Immature natural killer cell (primary cell): ENCODE measurements around the gene HSD3B7. TPM values are rescaled to one million over a fixed set of nuclear protein-coding genes. Genes with fewer than 3 reads are reported as not detected.

ENCODE experiments used
- DNase-seq, 3 donors: peaks; one replicate each; pipeline ENCODE4 v3.0.0; 2022; ENCODE audit warnings: mixed read lengths in 1 of 3
- H3K27ac Mint-ChIP-seq, 6 donors: one replicate each; pipeline ENCODE4 v1.8.0; 2020; ENCODE audit warnings: mixed read lengths in 6 of 6, mild to moderate bottlenecking in 5 of 6, inconsistent platforms in 4 of 6, moderate library complexity in 3 of 6
- H3K27me3 Mint-ChIP-seq, 3 donors: one replicate each; pipeline ENCODE4 v1.8.0; 2020 to 2021; ENCODE audit warnings: low read depth in 3 of 3, mild to moderate bottlenecking in 3 of 3, mixed read lengths in 3 of 3, moderate library complexity in 3 of 3, inconsistent platforms in 1 of 3
- H3K36me3 Mint-ChIP-seq, 3 donors: one replicate each; pipeline ENCODE4 v1.8.0; 2020; ENCODE audit warnings: mixed read lengths in 3 of 3, inconsistent platforms in 2 of 3, mild to moderate bottlenecking in 2 of 3
- H3K4me1 Mint-ChIP-seq, 2 donors: one replicate each; pipeline ENCODE4 v1.8.0; 2020; ENCODE audit warnings: inconsistent platforms in 2 of 2, mild to moderate bottlenecking in 2 of 2, mixed read lengths in 2 of 2, moderate library complexity in 1 of 2
- H3K4me3 Mint-ChIP-seq, 5 donors: one replicate each; pipeline ENCODE4 v1.8.0; 2020; ENCODE audit warnings: mild to moderate bottlenecking in 5 of 5, mixed read lengths in 5 of 5, inconsistent platforms in 3 of 5, moderate library complexity in 3 of 5
- H3K9me3 Mint-ChIP-seq, 6 donors: one replicate each; pipeline ENCODE4 v1.8.0; 2020; ENCODE audit warnings: mild to moderate bottlenecking in 6 of 6, mixed read lengths in 6 of 6, inconsistent platforms in 4 of 6, moderate library complexity in 3 of 6
- polyA plus RNA-seq, 3 donors: library from polyadenylated mRNA; unstranded; fragments of 300-500 nt; fragmentation: Illumina TruSeq; gene quantifications; one replicate each; pipeline ENCODE4 v1.2.3, GENCODE V29; 2021

The HSD3B7 gene
- polyA plus RNA-seq, 3 donors from 2014 or later = not detected

DNA sequence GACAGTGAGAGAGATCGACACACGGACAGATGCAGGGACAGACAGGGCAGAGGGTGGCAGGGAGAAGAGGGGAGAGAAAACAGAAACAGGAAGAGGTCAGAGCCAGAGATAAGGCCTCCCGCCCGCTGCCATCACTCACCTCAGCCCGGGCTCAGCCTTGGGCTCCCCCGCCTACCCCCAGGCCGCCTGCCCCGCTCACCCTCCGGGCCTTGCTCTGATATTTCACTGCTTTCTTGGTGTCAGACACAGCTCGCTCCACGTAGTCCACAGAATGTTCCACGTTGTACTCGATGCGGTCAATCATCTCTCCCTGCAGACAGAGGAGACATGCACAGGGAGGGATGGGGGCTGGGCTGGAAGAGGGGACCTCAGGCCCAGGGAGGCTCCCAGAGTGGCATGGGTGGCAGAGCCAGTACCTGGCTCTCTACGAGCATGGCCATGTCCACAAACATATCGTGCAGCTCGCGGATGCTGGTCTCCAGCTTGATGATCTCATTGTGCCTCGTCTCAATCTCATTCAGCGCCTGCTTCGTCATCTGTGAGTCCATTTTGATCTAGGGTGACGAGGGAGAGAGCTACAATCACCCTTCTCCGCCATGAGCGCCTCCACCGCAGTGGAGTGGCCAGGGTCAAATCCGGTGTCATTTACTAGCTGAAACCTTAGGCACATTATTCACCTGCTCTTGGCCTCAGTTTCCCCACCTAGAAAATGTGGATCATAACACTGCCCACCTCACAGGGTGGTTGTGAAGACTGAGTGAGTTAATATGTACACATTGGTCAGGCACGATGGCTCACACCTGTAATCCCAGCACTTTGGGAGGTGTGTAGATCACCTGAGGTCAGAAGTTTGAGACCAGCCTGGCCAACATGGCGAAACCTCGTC is 8.2 kb downstream of the HSD3B7 start:
- Mint-ChIP-seq H3K27me3 (peaks cover 3 to 6% (median 4%) of the 10 kb centered on the region in 3 donors), H3K9me3 (no peaks in the 10 kb centered on the region), H3K27ac (no peak overlapping the region), H3K4me3 (peak overlapping the region in 1 of 5 donors; percentile 27), H3K36me3 (no peaks in the 10 kb centered on the region), H3K4me1 (peaks cover 4 to 7% of the 10 kb centered on the region in 2 donors)
- no peak for DNase-seq

DNA sequence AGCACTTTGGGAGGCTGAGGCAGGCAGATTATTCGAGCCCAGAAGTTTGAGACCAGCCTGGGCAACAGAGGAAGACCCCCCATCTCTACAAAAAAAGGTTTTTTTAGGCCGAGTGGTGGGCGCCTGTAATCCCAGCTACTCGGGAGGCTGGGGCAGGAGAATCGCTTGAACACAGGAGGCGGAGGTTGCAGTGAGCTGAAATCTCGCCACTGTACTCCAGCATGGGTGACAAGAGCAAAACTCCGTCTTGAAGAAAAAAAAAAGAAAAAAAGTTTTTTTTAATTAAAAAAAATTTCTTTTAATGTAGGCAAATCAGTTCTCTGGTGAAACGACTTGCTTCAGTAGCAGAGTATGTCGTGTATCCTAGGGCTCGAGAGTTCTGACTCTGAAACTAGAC is 10.9 kb downstream of the HSD3B7 start:
- H3K4me1 Mint-ChIP-seq = peaks cover 4 to 7% of the 10 kb centered on the region in 2 donors
- no peak for DNase-seq
- peak overlapping the region in 1 of 6 donors; percentile 41 for H3K27ac Mint-ChIP-seq
- no peaks in the 10 kb centered on the region for H3K9me3 Mint-ChIP-seq
- H3K27me3 Mint-ChIP-seq = peaks cover 3 to 6% (median 6%) of the 10 kb centered on the region in 3 donors
- H3K36me3 Mint-ChIP-seq = no peaks in the 10 kb centered on the region
- peak overlapping the region; percentile 47 to 72 (median 54) for H3K4me3 Mint-ChIP-seq

GRCh38 chr16:30996324-30996984 is 11.4 kb downstream of the HSD3B7 start:
- no peak for DNase-seq
- peaks cover 4 to 7% of the 10 kb centered on the region in 2 donors for H3K4me1 Mint-ChIP-seq
- H3K27ac Mint-ChIP-seq = peak overlapping the region in 2 of 6 donors; percentile 15 to 41
- H3K27me3 Mint-ChIP-seq = peaks cover 3 to 6% (median 6%) of the 10 kb centered on the region in 3 donors
- H3K4me3 Mint-ChIP-seq = peak overlapping the region; percentile 71 to 81 (median 74)
- no peaks in the 10 kb centered on the region for H3K9me3 Mint-ChIP-seq
- H3K36me3 Mint-ChIP-seq = no peaks in the 10 kb centered on the region

DNA sequence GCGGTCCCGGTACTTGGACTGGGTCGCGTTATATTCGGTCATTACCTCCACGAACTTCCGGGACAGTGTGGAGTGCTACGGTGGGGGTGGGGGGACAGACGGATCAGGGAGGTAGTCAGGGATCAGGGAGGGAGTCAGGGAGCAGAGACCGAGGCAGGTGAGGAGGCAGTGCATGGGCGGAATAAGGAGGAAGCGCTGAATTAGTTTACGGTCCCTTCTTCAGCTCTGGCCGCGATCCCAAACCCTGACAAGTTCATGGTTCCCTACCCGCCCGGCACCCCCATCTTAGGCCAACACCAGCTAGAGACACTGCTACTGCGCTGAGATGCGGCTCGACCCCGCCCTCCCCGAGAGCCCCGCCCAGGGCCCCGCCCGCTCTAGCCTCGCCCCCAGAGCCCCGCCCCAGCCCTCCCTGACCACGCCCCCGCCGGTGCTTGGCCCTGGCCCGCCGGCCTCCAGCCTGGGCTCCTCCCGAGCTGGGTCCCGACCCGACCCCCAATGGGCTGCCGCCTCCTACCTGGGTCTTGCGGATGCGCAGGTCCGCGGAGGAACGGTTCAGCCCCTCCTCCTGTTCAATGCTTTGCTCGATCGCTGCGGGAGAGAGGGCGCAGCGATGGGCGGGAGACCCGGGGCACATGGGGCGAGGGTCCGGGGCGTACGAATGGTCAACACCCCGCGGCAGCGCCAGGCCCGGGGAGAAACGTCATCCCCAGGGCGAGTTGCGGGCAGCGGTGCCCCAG is 12.1 kb downstream of the HSD3B7 start:
- H3K27ac Mint-ChIP-seq = peak overlapping the region in 3 of 6 donors; percentile 15 to 83 (median 35)
- peaks cover 4 to 7% of the 10 kb centered on the region in 2 donors for H3K4me1 Mint-ChIP-seq
- DNase-seq = peak; percentile 35 to 55 (median 50)
- H3K4me3 Mint-ChIP-seq = peak overlapping the region; percentile 71 to 81 (median 74)
- H3K27me3 Mint-ChIP-seq = peaks cover 4 to 8% (median 6%) of the 10 kb centered on the region in 3 donors
- no peaks in the 10 kb centered on the region for H3K36me3 Mint-ChIP-seq
- H3K9me3 Mint-ChIP-seq = no peaks in the 10 kb centered on the region

GRCh38 chr16:30997725-30998711 is 13.0 kb downstream of the HSD3B7 start:
- no peak for DNase-seq
- H3K36me3 Mint-ChIP-seq = no peaks in the 10 kb centered on the region
- peaks cover 4 to 8% (median 6%) of the 10 kb centered on the region in 3 donors for H3K27me3 Mint-ChIP-seq
- H3K9me3 Mint-ChIP-seq = no peaks in the 10 kb centered on the region
- H3K27ac Mint-ChIP-seq = no peak overlapping the region
- peak overlapping the region; percentile 58 to 75 (median 69) for H3K4me3 Mint-ChIP-seq
- peaks cover under 1 to 7% of the 10 kb centered on the region in 2 donors for H3K4me1 Mint-ChIP-seq

GRCh38 chr16:30998852-30999761 is 14.1 kb downstream of the HSD3B7 start:
- Mint-ChIP-seq H3K27me3 (peaks cover 3 to 12% (median 7%) of the 10 kb centered on the region in 3 donors), H3K4me1 (peaks cover 0 to 7% of the 10 kb centered on the region in 2 donors), H3K36me3 (no peaks in the 10 kb centered on the region), H3K4me3 (peak overlapping the region in 2 of 5 donors; percentile 2 to 4), H3K27ac (no peak overlapping the region), H3K9me3 (no peaks in the 10 kb centered on the region)
- no peak for DNase-seq

- no peak overlapping the region for H3K4me3 Mint-ChIP-seq
- H3K4me1 Mint-ChIP-seq = peaks cover 0 to 7% of the 10 kb centered on the region in 2 donors
- peaks cover 3 to 13% (median 7%) of the 10 kb centered on the region in 3 donors for H3K27me3 Mint-ChIP-seq
Measured at GRCh38 chr16:31000671-31001382, 15.8 kb downstream of the HSD3B7 start.

GRCh38 chr16:31001507-31002249 is 16.7 kb downstream of the HSD3B7 start:
- no peak overlapping the region for H3K27ac Mint-ChIP-seq
- peaks cover 0 to 4% of the 10 kb centered on the region in 2 donors for H3K4me1 Mint-ChIP-seq
- no peaks in the 10 kb centered on the region for H3K9me3 Mint-ChIP-seq
- no peak overlapping the region for H3K4me3 Mint-ChIP-seq
- H3K36me3 Mint-ChIP-seq = no peaks in the 10 kb centered on the region
- DNase-seq = no peak
- H3K27me3 Mint-ChIP-seq = peaks cover 3 to 9% (median 7%) of the 10 kb centered on the region in 3 donors

More at GRCh38 chr16:31000671-31001382, 15.8 kb downstream of the HSD3B7 start:
- Mint-ChIP-seq H3K9me3 (no peaks in the 10 kb centered on the region), H3K36me3 (no peaks in the 10 kb centered on the region), H3K27ac (no peak overlapping the region)
- DNase-seq = no peak

GRCh38 chr16:31002250-31002700 is 17.3 kb downstream of the HSD3B7 start:
- no peak overlapping the region for H3K4me3 Mint-ChIP-seq
- DNase-seq = no peak
- H3K27ac Mint-ChIP-seq = no peak overlapping the region
- H3K9me3 Mint-ChIP-seq = no peaks in the 10 kb centered on the region
- peaks cover 3 to 9% (median 7%) of the 10 kb centered on the region in 3 donors for H3K27me3 Mint-ChIP-seq
- no peaks in the 10 kb centered on the region for H3K36me3 Mint-ChIP-seq
- no peaks in the 10 kb centered on the region for H3K4me1 Mint-ChIP-seq

DNA sequence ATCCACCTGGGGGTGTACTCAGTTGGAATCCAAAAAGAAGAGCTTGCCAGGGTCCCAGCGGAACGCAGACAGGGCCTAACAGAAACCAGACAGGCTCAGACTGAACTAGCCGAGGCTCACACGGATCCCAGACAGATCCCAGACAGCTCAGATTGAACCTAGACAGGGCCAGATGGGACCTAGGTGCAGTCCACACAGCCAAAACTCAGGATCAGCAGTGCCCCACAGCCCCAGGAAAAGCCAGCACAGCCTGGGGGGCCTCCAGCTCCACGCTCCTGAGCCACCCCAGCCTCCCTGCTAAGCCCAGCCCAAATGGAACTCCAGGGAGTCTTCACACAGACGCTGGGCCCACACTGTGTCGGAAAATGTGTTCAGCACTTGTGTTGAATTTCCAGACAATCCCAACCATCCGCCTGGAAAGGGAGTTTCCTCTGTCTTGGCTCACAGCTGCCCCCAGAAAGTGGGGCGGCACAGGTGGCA is 17.9 kb downstream of the HSD3B7 start:
- DNase-seq = no peak
- Mint-ChIP-seq H3K4me1 (no peaks in the 10 kb centered on the region), H3K4me3 (no peak overlapping the region)

GRCh38 chr16:31003744-31004143 is 18.7 kb downstream of the HSD3B7 start:
- Mint-ChIP-seq H3K27me3 (peaks cover 3 to 9% (median 6%) of the 10 kb centered on the region in 3 donors), H3K36me3 (no peaks in the 10 kb centered on the region), H3K4me1 (no peaks in the 10 kb centered on the region), H3K27ac (no peak overlapping the region), H3K4me3 (no peak overlapping the region), H3K9me3 (no peaks in the 10 kb centered on the region)
- DNase-seq = no peak

More for the DNA sequence above, 17.9 kb downstream of the HSD3B7 start:
- Mint-ChIP-seq H3K9me3 (no peaks in the 10 kb centered on the region), H3K27me3 (peaks cover 3 to 9% (median 6%) of the 10 kb centered on the region in 3 donors), H3K36me3 (no peaks in the 10 kb centered on the region), H3K27ac (no peak overlapping the region)
